HepG2 (cell line): ENCODE measurements around the gene AGPAT2. TPM values are rescaled to one million over a fixed set of nuclear protein-coding genes. Genes with fewer than 3 reads are reported as not detected.

Experiments used
- GFI1 ChIP-seq: sonication (generic); formaldehyde crosslinking; IDR thresholded peaks from 2 replicates; pipeline ENCODE4 v1.5.0; 2020; ENCODE audit warnings: missing genetic modification reagents, mild to moderate bottlenecking, borderline replicate concordance
- GZF1 ChIP-seq: sonication (generic); formaldehyde crosslinking; IDR thresholded peaks from 2 replicates; pipeline ENCODE4 v1.5.1; 2020; ENCODE audit warnings: mild to moderate bottlenecking, missing genetic modification reagents
- HMGXB4 ChIP-seq, 2 experiments: sonication (generic) in 1 of 2; formaldehyde crosslinking in 1 of 2; IDR thresholded peaks; 2 replicates each; pipeline versions ENCODE4 v1.4.0 to v1.6.1; 2018 to 2020; ENCODE audit warnings: missing genetic modification reagents in 2 of 2, borderline replicate concordance in 1 of 2, low read depth in 1 of 2, mild to moderate bottlenecking in 1 of 2, missing biosample characterization in 1 of 2
- HNRNPK ChIP-seq: fragments of 200-400 bp; formaldehyde crosslinking; IDR thresholded peaks from 2 replicates; pipeline ENCODE4 v1.6.1; 2018; ENCODE audit warnings: low read length, low read depth, moderate library complexity, mild to moderate bottlenecking; ENCODE audit not compliant: poor library complexity, severe bottlenecking
- MAZ ChIP-seq, 2 experiments: sonication (generic) in 1 of 2; formaldehyde crosslinking in 1 of 2; IDR thresholded peaks; 2 replicates each; pipeline versions ENCODE4 v1.5.0 to v1.6.1; 2012 to 2020; ENCODE audit warnings: low read depth in 2 of 2, mild to moderate bottlenecking in 2 of 2, borderline replicate concordance in 1 of 2, improper control_type of control experiment in 1 of 2, low read length in 1 of 2, missing genetic modification reagents in 1 of 2, moderate library complexity in 1 of 2
- NFIC ChIP-seq: IDR thresholded peaks from 2 replicates; pipeline ENCODE4 v1.6.1; 2012; ENCODE audit warnings: mild to moderate bottlenecking, low read length, inconsistent platforms
- PHF21A ChIP-seq: sonication (generic); formaldehyde crosslinking; IDR thresholded peaks from 2 replicates; pipeline ENCODE4 v1.5.0; 2020; ENCODE audit warnings: mild to moderate bottlenecking, missing genetic modification reagents
- RFXANK ChIP-seq: IDR thresholded peaks from 2 replicates; pipeline ENCODE4 v1.6.1; 2016
- SOX13 ChIP-seq, 3 experiments: fragments of 450-650 bp in 1 of 3; sonication (generic) in 1 of 3; formaldehyde crosslinking in 1 of 3; IDR thresholded peaks in 2 of 3; conservative IDR thresholded peaks in 1 of 3; 2 replicates each; pipeline versions ENCODE4 v1.5.0 to v1.6.1; 2016 to 2020; ENCODE audit warnings: antibody characterized with exemption in 1 of 3, mild to moderate bottlenecking in 1 of 3, missing compliant biosample characterization in 1 of 3, missing genetic modification reagents in 1 of 3, moderate library complexity in 1 of 3
- SRSF1 ChIP-seq: fragments of 200-400 bp; formaldehyde crosslinking; optimal IDR thresholded peaks from 2 replicates; pipeline ENCODE3; 2017; ENCODE audit warnings: mild to moderate bottlenecking, low read depth, low read length, moderate library complexity
- TCF7 ChIP-seq: sonication (generic); IDR thresholded peaks from 2 replicates; pipeline ENCODE4 v1.6.1; 2016; ENCODE audit warnings: antibody characterized with exemption, low read depth
- THAP11 ChIP-seq: IDR thresholded peaks from 2 replicates; pipeline ENCODE4 v1.6.1; 2016; ENCODE audit warnings: missing biosample characterization, missing genetic modification reagents
- THYN1 ChIP-seq: sonication (generic); formaldehyde crosslinking; IDR thresholded peaks from 2 replicates; pipeline ENCODE4 v1.8.1; 2023; ENCODE audit warnings: low read depth, mild to moderate bottlenecking, moderate library complexity, missing genetic modification reagents, borderline replicate concordance
- TRIM24 ChIP-seq: sonication (generic); formaldehyde crosslinking; IDR thresholded peaks from 2 replicates; pipeline ENCODE4 v1.8.0; 2022; ENCODE audit warnings: mild to moderate bottlenecking, missing genetic modification reagents
- ZBTB42 ChIP-seq: sonication (generic); formaldehyde crosslinking; IDR thresholded peaks from 2 replicates; pipeline ENCODE4 v1.5.0; 2020; ENCODE audit warnings: mild to moderate bottlenecking, missing genetic modification reagents
- ZFAT ChIP-seq: sonication (generic); formaldehyde crosslinking; conservative IDR thresholded peaks from 2 replicates; pipeline ENCODE4 v1.8.1; 2023; ENCODE audit warnings: missing genetic modification reagents, inconsistent platforms
- ZFX ChIP-seq: sonication (generic); formaldehyde crosslinking; IDR thresholded peaks from 2 replicates; pipeline ENCODE4 v1.4.0; 2020; ENCODE audit warnings: mild to moderate bottlenecking, low read depth, missing genetic modification reagents, moderate library complexity
- ZIK1 ChIP-seq: sonication (generic); formaldehyde crosslinking; IDR thresholded peaks from 2 replicates; pipeline ENCODE4 v1.5.0; 2020; ENCODE audit warnings: mild to moderate bottlenecking, low read depth, missing genetic modification reagents, borderline replicate concordance
- ZNF121 ChIP-seq: sonication (generic); formaldehyde crosslinking; IDR thresholded peaks from 2 replicates; pipeline ENCODE4 v1.5.0; 2020; ENCODE audit warnings: mild to moderate bottlenecking, missing genetic modification reagents
- ZNF160 ChIP-seq: sonication (generic); formaldehyde crosslinking; IDR thresholded peaks from 2 replicates; pipeline ENCODE4 v1.8.0; 2022; ENCODE audit warnings: mild to moderate bottlenecking, inconsistent platforms, missing genetic modification reagents
- ZNF335 ChIP-seq: sonication (generic); formaldehyde crosslinking; IDR thresholded peaks from 2 replicates; pipeline ENCODE4 v1.4.0; 2020; ENCODE audit warnings: missing genetic modification reagents
- ZNF414 ChIP-seq: sonication (generic); formaldehyde crosslinking; IDR thresholded peaks from 2 replicates; pipeline ENCODE4 v1.5.0; 2020; ENCODE audit warnings: missing genetic modification reagents
- ZNF619 ChIP-seq: sonication (generic); formaldehyde crosslinking; IDR thresholded peaks from 2 replicates; pipeline ENCODE4 v1.4.0; 2020; ENCODE audit warnings: mild to moderate bottlenecking, missing genetic modification reagents
- ZNF788 ChIP-seq: sonication (generic); formaldehyde crosslinking; IDR thresholded peaks from 2 replicates; pipeline ENCODE4 v1.5.0; 2020; ENCODE audit warnings: mild to moderate bottlenecking, missing genetic modification reagents, borderline replicate concordance
- ZNF883 ChIP-seq: sonication (generic); formaldehyde crosslinking; IDR thresholded peaks from 2 replicates; pipeline ENCODE4 v1.5.1; 2020; ENCODE audit warnings: mild to moderate bottlenecking, missing genetic modification reagents; ENCODE audit errors: not compliant biosample characterization
- ZSCAN21 ChIP-seq: sonication (generic); formaldehyde crosslinking; IDR thresholded peaks from 2 replicates; pipeline ENCODE4 v1.8.0; 2022; ENCODE audit warnings: mild to moderate bottlenecking, missing genetic modification reagents, moderate library complexity, borderline replicate concordance
- polyA plus RNA-seq, 8 experiments: library from polyadenylated mRNA; depleted of rRNA in 3 of 8; stranded (reverse) in 7 of 8; unstranded in 1 of 8; fragments of >200 nt; fragmentation: Illumina TruSeq in 4 of 8; extraction: Trizol in 4 of 8; gene quantifications; 2 replicates each; pipeline versions ENCODE4 v1.2.1 to v1.2.3, GENCODE V29; 2011 to 2016; ENCODE audit warnings: low read depth in 4 of 8, missing spikeins in 1 of 8, mixed read lengths in 1 of 8; ENCODE audit not compliant: insufficient read depth in 1 of 8
- total RNA-seq, 5 experiments: library from RNA; depleted of rRNA; stranded (reverse); fragments of >200 nt; fragmentation: Illumina TruSeq; extraction: Trizol; gene quantifications; 2 replicates each; pipeline ENCODE4 v1.2.3, GENCODE V29; 2016; ENCODE audit warnings: low read depth in 1 of 5

Gene AGPAT2
- total and polyA plus RNA-seq, 2 of the 13 experiments (the other 11 are each of a cell fraction or from before 2014, with no cell fraction given) = 3.9 to 25.8 TPM

- TF ChIP-seq HMGXB4 (CRISPR knock-in tag; IDR thresholded peaks at IDR 0.05; ENCODE audit: borderline replicate concordance in 1 of 2, low read depth in 1 of 2) (no peak), SOX13 (IDR thresholded peaks at IDR 0.05) (no peak), SOX13 (CRISPR knock-in tag; conservative IDR thresholded peaks at IDR 0.05 in 1 of 2, IDR thresholded peaks at IDR 0.05 in 1 of 2) (peak in 1 of 2 experiments; percentile 42; a peak in 1 of 4 replicates), ZNF160 (CRISPR knock-in tag) (no peak), TRIM24 (CRISPR knock-in tag) (no peak), NFIC (no peak), ZFX (peak; percentile 51), ZBTB42 (CRISPR knock-in tag) (no peak), HNRNPK (no peak), THAP11 (CRISPR knock-in tag) (peak; percentile 56; the same call in 1 of the 2 replicates), ZNF788 (CRISPR knock-in tag) (no peak; the same call in 1 of the 2 replicates), SRSF1 (peak; percentile 4), PHF21A (CRISPR knock-in tag) (peak; percentile 88), ZNF121 (CRISPR knock-in tag) (peak; percentile 40; the same call in 1 of the 2 replicates), TCF7 (peak; percentile 15; the same call in 1 of the 2 replicates), MAZ (IDR thresholded peaks at IDR 0.05; ENCODE audit: borderline replicate concordance, low read depth, low read length) (no peak), MAZ (CRISPR knock-in tag; IDR thresholded peaks at IDR 0.05; ENCODE audit: low read depth) (peak; percentile 55; the same call in 1 of the 2 replicates), ZNF335 (CRISPR knock-in tag) (no peak), RFXANK (CRISPR knock-in tag) (no peak), GZF1 (CRISPR knock-in tag) (no peak), ZNF619 (CRISPR knock-in tag) (no peak), ZFAT (no peak), ZSCAN21 (CRISPR knock-in tag) (peak; percentile 81), GFI1 (CRISPR knock-in tag) (peak; percentile 93), ZIK1 (no peak), ZNF414 (CRISPR knock-in tag) (0 out of 2 replicates have a peak, but pooled peaks have one; percentile 51), THYN1 (CRISPR knock-in tag) (no peak), ZNF883 (CRISPR knock-in tag) (no peak)
Measured at GRCh38 chr9:136625101-136626065, 61.9 kb downstream of the AGPAT2 start (continued).
